ENCODE measurements around the gene FOXD2.

The FOXD2 gene

DNA sequence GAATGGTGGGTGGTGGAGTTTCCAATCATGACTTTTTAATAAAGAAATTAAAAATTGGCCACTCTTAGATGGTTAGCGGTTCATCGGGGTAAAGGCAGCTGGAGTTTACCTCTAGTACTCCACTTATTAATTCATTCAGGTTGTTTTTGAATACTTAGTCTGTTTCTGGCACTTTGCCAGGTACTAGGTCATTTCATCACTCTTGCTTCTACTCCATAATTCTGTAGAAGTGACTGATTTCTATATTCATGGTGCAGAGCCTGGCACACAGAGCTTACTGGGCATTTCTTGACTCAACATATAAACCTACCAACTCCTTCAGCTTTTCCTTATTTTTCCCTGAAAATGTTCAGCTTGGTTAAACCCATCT is 31.5 kb downstream of the FOXD2 start:
- no peak for DNase-seq

- DNase-seq = no peak
Measured at GRCh38 chr1:47469910-47470309, 32.1 kb downstream of the FOXD2 start.

DNA sequence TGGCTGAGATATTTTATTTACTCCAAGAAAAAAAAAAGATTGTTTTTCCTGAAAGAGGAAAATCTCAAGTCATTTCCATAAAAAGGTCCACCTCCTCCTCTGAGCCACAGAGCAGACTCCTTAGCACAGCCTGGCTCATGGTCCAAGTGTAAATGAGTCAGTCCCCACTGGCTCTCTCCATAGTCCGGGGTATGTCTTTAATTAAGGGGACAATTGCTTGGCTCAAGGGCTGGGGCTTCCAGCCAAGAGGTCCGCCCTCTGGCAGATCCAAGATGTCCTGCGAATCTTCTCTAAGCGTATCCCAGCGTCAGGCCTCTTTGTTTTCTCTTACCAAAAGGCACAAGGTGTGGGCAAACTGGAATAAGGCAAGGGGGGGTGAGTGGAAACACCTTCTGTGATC is 33.3 kb downstream of the FOXD2 start:
- no peak for DNase-seq

- DNase-seq = no peak
Measured at GRCh38 chr1:47474278-47475193, 36.7 kb downstream of the FOXD2 start.

- DNase-seq = no peak
Measured at GRCh38 chr1:47477595-47478080, 39.8 kb downstream of the FOXD2 start.

- DNase-seq = no peak
Measured at GRCh38 chr1:47478090-47478489, 40.2 kb downstream of the FOXD2 start.

DNA sequence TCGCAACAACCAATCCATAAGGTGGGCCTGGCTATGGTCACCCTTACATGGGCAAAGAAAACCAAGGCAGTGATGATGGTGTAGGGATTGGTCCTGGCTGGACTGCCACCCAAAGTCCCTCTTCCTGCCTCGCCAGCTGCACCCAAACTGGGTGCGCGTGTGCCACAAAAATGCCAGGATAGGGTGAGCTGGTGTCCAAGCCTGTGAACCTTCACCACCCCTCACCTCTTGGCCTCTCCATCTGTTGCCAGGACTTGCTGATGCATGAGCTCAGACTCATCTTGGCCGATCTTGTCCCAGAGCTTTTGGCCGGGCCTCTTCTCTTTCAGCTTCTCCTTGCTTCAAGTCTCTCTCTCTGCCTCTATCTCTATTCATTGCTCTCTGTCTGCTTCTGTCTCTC is 41.8 kb downstream of the FOXD2 start:
- no peak for DNase-seq

DNA sequence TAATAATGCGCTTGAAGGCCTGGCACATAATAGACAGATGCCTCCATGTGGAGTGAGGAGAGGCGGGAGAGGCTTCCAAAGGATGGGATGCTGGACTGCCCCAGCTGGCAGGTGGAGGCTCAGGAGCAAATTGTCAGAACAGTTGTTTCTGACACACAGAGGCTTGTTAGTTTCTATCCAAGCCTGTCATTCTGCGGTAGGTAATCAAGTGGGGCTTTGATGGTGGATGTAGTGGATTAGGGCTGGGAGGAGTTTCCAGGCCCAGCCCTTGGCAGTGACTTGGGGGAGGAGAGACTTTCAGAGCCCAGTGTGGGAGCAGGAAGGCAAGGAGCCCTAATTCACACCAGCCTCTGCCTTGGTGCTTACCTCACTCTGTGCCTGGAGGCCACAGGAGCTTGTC is 44.1 kb downstream of the FOXD2 start:
- no peak for DNase-seq

DNA sequence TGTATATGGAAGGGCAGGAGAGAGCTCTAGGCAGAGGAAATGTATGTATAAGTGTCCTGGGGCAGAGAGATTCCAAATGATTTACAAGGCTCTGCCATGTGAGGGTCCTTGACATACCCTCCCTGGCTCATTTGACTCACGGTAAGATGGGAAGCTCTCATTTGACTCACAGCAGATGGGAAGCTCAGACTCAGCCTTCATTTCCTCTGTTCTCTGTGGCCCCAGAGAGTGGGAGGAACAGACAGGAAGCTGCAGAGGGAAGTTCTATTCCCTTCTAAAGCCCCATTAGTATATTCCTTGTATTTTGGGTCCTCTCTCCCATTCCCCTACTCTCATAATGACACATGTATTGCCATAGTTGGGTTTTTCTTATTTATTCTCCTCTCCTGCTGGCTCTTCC is 44.9 kb downstream of the FOXD2 start:
- no peak for DNase-seq

DNA sequence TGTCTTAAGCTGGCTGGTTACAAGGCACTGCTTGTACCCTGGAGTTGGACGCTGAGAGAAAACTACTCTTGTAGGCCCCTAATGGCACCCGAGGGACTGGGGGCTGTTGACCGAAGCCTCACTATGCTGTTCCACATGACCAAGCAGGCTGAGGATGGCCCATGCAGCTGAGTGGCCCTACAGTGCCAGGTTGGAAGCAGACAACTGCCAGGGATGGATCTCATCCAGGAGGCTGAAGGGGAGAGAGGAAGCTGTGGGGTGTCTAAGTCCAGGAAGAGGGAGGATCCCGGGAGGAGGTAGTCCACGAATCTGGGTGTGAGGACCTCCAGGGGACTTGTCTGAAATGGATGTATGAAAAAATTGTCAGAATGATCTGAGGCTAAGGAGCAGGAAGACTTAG is 45.8 kb downstream of the FOXD2 start:
- DNase-seq = peak; percentile 59

DNA sequence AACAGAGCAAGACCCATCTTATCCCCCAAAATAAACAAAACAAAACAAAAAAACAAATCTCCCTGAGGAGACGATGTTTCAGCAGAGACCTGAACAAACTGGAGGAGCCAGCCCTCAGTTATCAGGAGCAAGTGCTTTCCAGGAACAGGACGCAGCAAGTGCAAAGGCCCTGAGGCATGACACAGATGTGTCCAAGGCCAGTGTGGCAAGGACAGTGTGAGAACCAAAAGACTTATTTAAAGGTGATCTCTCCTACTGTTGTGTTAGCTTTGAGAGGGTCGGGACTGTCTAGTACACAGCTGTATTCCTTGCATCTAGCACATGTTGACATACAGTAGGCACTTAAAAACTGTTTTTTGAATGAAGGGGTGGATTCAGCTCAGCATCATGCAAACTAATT is 48.0 kb downstream of the FOXD2 start:
- DNase-seq = no peak

GRCh38 chr1:47487332-47487731 is 49.5 kb downstream of the FOXD2 start:
- no peak for DNase-seq

DNA sequence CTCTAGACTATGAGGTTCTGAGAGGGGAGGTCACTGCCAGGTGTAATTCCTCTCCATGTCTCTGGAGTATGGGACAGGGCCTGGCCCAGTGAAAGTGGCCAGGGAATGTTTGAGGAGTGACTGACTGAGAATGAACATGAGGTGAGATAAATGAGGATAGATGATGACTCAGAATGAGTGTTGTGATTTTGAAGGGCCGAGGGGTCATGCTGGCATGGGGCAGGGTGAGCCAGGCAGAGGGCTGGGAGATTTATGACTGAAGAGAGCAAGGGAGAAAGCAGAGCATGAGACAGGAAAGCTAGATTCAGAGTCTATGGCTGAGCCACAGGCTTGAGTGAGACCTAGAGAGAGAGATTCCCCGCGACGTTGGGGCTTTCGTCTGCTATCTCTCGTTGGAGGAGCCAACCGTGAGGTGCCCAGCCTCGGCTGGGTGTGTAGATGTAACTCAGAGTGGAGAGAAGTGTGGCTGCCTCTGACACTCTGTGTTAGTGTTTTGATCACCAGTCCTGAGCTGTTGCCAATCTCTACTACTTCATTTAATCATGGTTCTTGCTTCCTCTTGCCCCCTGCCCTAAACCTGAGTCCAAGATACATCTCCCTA is 50.1 kb downstream of the FOXD2 start:
- no peak for DNase-seq

Data from NCI-H1092 (cell line).